Measurements from ENCODE around the gene OR2M3. TPM values are rescaled to one million over a fixed set of nuclear protein-coding genes. Genes with fewer than 3 reads are reported as not detected.
A peak's percentile ranks its signal among the peaks of the same experiment; 100 is the strongest.

OR2M3 gene
- total and polyA plus RNA-seq, 2 of the 4 experiments (the other 2 are of a cell fraction), result not detected

- no peak overlapping the region for H3K18ac ChIP-seq (ENCODE audit: low read depth, low read length)
- H3K27ac ChIP-seq (ENCODE audit: insufficient read depth, low read length), result no peak overlapping the region
- no peak overlapping the region for H3K23ac ChIP-seq (ENCODE audit: low read depth, low read length)
- H2BK20ac ChIP-seq (ENCODE audit: low read depth, low read length), result no peak overlapping the region
- no peaks in the 10 kb centered on the region for H3K79me1 ChIP-seq (ENCODE audit: low read depth in 1 of 2, low read length in 2 of 2)
- no peak overlapping the region for H2AK9ac ChIP-seq (replicated peaks; ENCODE audit: low read depth, low read length, poor library complexity)
- no peaks in the 10 kb centered on the region for H3K9me1 ChIP-seq (ENCODE audit: insufficient read depth, low read length)
- no peaks in the 10 kb centered on the region for H3K36me3 ChIP-seq (ENCODE audit: control insufficient read depth, insufficient read depth, low read length)
- H3K56ac ChIP-seq (ENCODE audit: extremely low read depth, insufficient read depth, low read length), result no peak overlapping the region
- H3K27me3 ChIP-seq (ENCODE audit: control insufficient read depth, insufficient read depth, low read length), result no peaks in the 10 kb centered on the region
- dilution Hi-C loops (cut with HindIII; ENCODE audit: low sequenced_read_pairs, unreplicated experiment) (no loop called here), intact Hi-C loops (cut with micrococcal nuclease) (no loop called here), in situ Hi-C loops (cut with MboI; ENCODE audit: low sequenced_read_pairs) (no loop called here)
- POLR2A ChIA-PET (ENCODE audit: unreplicated experiment), result no interaction called here
- no peak for TF ChIP-seq FOS (IDR thresholded peaks at IDR 0.05; ENCODE audit: low read depth, low read length)
- peak; percentile 89 for TF ChIP-seq MAFK (IDR thresholded peaks at IDR 0.05; ENCODE audit: low read depth, low read length)
- CTCF ChIA-PET, result no interaction called here
- H2BK15ac ChIP-seq (ENCODE audit: low read depth, low read length), result no peak overlapping the region
- no peak overlapping the region for H4K91ac ChIP-seq (ENCODE audit: insufficient read depth, low read depth, low read length)
- no peak overlapping the region for H3K14ac ChIP-seq (replicated peaks; ENCODE audit: low read depth, low read length)
- peaks cover 5% of the 10 kb centered on the region; the same call in 1 of the 2 replicates for H3K9me3 ChIP-seq (ENCODE audit: control insufficient read depth, insufficient read depth, low read length)
- no peaks in the 10 kb centered on the region for H4K20me1 ChIP-seq (ENCODE audit: insufficient read depth, low read length)
- ATAC-seq (ENCODE audit: low read depth) (no peak), DNase-seq (no peak)
- H3K4me1 ChIP-seq (ENCODE audit: control insufficient read depth, insufficient read depth, low read length), result no peaks in the 10 kb centered on the region
- no peak overlapping the region for H3K9ac ChIP-seq (ENCODE audit: low read depth, low read length)
- BruUV-seq (replicated peaks), result no TSS peak
- no peak overlapping the region for H2BK5ac ChIP-seq (ENCODE audit: low read depth, low read length, poor library complexity, severe bottlenecking)
- no CpG with 5 or more reads among the region's 1 CpG for WGBS, 2 experiments (ENCODE audit: extremely low coverage in 2 of 2, insufficient read length in 1 of 2)
- no peak overlapping the region for H2AFZ ChIP-seq (replicated peaks; ENCODE audit: low read length, poor library complexity)
- no peak overlapping the region for H4K5ac ChIP-seq (ENCODE audit: low read depth, low read length)
- no peak overlapping the region for H4K8ac ChIP-seq (ENCODE audit: low read depth in 2 of 2, low read length in 2 of 2)
- no peak overlapping the region for H3K4me2 ChIP-seq (ENCODE audit: low read depth, low read length)
- H3K4me3 ChIP-seq (ENCODE audit: insufficient read depth, low read depth, low read length), result no peak overlapping the region
- H2AK5ac ChIP-seq (ENCODE audit: low read depth, low read length), result no peak overlapping the region
- no peak overlapping the region for H2BK120ac ChIP-seq (ENCODE audit: low read depth, low read length)
- H3K4ac ChIP-seq (ENCODE audit: low read depth, low read length), result no peak overlapping the region
Observed at GRCh38 chr1:248215880-248216279, 18.8 kb downstream of the OR2M3 start.
